GM18526 (cell line): ENCODE results near the gene TEX30.

Experiments used
- POLR2A ChIP-seq: IDR thresholded peaks from 3 replicates; pipeline ENCODE4 v1.6.1; 2011; ENCODE audit not compliant: insufficient read length; ENCODE audit errors: extremely low read depth

Gene TEX30

GRCh38 chr13:102758842-102759241, 14.7 kb downstream of the TEX30 start:
- TF ChIP-seq POLR2A = no peak

GRCh38 chr13:102757006-102757405, 16.6 kb downstream of the TEX30 start:
- TF ChIP-seq POLR2A = no peak

GRCh38 chr13:102751886-102752285, 21.7 kb downstream of the TEX30 start:
- no peak for TF ChIP-seq POLR2A

- no peak for TF ChIP-seq POLR2A
These were observed 31.1 kb downstream of the TEX30 start for GRCh38 chr13:102742506-102742905.

GRCh38 chr13:102742101-102742500, 31.5 kb downstream of the TEX30 start:
- TF ChIP-seq POLR2A = no peak

- no peak for TF ChIP-seq POLR2A
These were observed 43.9 kb downstream of the TEX30 start for GRCh38 chr13:102729560-102730270.

- no peak for TF ChIP-seq POLR2A
These were observed 47.2 kb downstream of the TEX30 start for GRCh38 chr13:102726430-102726829.

GRCh38 chr13:102724923-102725322, 48.7 kb downstream of the TEX30 start:
- no peak for TF ChIP-seq POLR2A

- TF ChIP-seq POLR2A = no peak
These were observed 51.8 kb downstream of the TEX30 start for GRCh38 chr13:102721800-102722231.

- TF ChIP-seq POLR2A = no peak
These were observed 54.8 kb downstream of the TEX30 start for GRCh38 chr13:102718746-102719145.
